ENCODE data around the gene PTOV1.

- TF ChIP-seq CTCF (IDR thresholded peaks at IDR 0.05; ENCODE audit: low read depth, low read length) = no peak
- no peak for TF ChIP-seq EZH2phosphoT487 (IDR thresholded peaks at IDR 0.05; ENCODE audit: low read depth)
These were observed 11.2 kb upstream of the PTOV1 start for GRCh38 chr19:49839713-49840112.

Measured in OCI-LY3 (cell line).